Trophoblast cell (in vitro differentiated cells and primary cell): ENCODE results near the gene FABP2.
"Not testable (repeated sequence)": the region's sequence is repeated elsewhere in the genome, so short reads cannot be mapped to it uniquely, and the experiment has no call there.

Experiments
- DNase-seq, 2 donors: peaks; one replicate each; pipeline ENCODE4 v3.0.0-alpha.2; 2016
- H2AFZ ChIP-seq: 2 replicates; pipeline ENCODE4 v1.6.1; 2013; ENCODE audit warnings: low read length, moderate library complexity, mild to moderate bottlenecking; ENCODE audit not compliant: insufficient read depth, poor library complexity
- H2AK5ac ChIP-seq: 2 replicates; pipeline ENCODE4 v1.6.1; 2013; ENCODE audit warnings: mild to moderate bottlenecking, low read length
- H2BK120ac ChIP-seq: 2 replicates; pipeline ENCODE4 v1.6.1; 2013; ENCODE audit warnings: low read length, mild to moderate bottlenecking, moderate library complexity; ENCODE audit not compliant: insufficient read depth, poor library complexity
- H2BK12ac ChIP-seq: 2 replicates; pipeline ENCODE4 v1.6.1; 2013; ENCODE audit warnings: mild to moderate bottlenecking, low read length, moderate library complexity
- H2BK5ac ChIP-seq: 2 replicates; pipeline ENCODE4 v1.6.1; 2013; ENCODE audit warnings: low read length, low read depth, moderate library complexity, mild to moderate bottlenecking; ENCODE audit not compliant: poor library complexity
- H3K14ac ChIP-seq: 2 replicates; pipeline ENCODE4 v1.6.1; 2013; ENCODE audit warnings: mild to moderate bottlenecking, low read length
- H3K18ac ChIP-seq: 2 replicates; pipeline ENCODE4 v1.6.1; 2013; ENCODE audit warnings: mild to moderate bottlenecking, low read length
- H3K23ac ChIP-seq: 2 replicates; pipeline ENCODE4 v1.6.1; 2013; ENCODE audit warnings: low read length
- H3K27ac ChIP-seq: 2 replicates; pipeline ENCODE4 v1.5.1; 2013; ENCODE audit warnings: low read depth, mild to moderate bottlenecking, inconsistent platforms, low read length, moderate library complexity
- H3K27me3 ChIP-seq: 2 replicates; pipeline ENCODE4 v1.6.1; 2013; ENCODE audit warnings: inconsistent platforms, mild to moderate bottlenecking, low read length, moderate library complexity; ENCODE audit not compliant: insufficient read depth
- H3K36me3 ChIP-seq, 2 experiments: 1 replicate in 1 of 2; 2 replicates in 1 of 2; pipeline ENCODE4 v1.6.1; 2013; ENCODE audit warnings: low read length in 2 of 2, mild to moderate bottlenecking in 2 of 2, moderate library complexity in 1 of 2; ENCODE audit not compliant: insufficient read depth in 2 of 2, control insufficient read depth in 1 of 2
- H3K4ac ChIP-seq: 2 replicates; pipeline ENCODE4 v1.6.1; 2013; ENCODE audit warnings: low read depth, mild to moderate bottlenecking, low read length, moderate library complexity
- H3K4me1 ChIP-seq, 2 experiments: 1 replicate in 1 of 2; 2 replicates in 1 of 2; pipeline ENCODE4 v1.6.1; 2013; ENCODE audit warnings: low read length in 2 of 2, mild to moderate bottlenecking in 2 of 2, moderate library complexity in 1 of 2; ENCODE audit not compliant: insufficient read depth in 2 of 2, control insufficient read depth in 1 of 2
- H3K4me2 ChIP-seq: 2 replicates; pipeline ENCODE4 v1.6.1; 2013; ENCODE audit warnings: inconsistent platforms, mild to moderate bottlenecking, low read length, moderate library complexity
- H3K4me3 ChIP-seq: 2 replicates; pipeline ENCODE4 v1.5.1; 2013; ENCODE audit warnings: mild to moderate bottlenecking, low read depth, low read length, inconsistent platforms
- H3K79me1 ChIP-seq: one replicate; pipeline ENCODE4 v1.6.1; 2013; ENCODE audit warnings: low read length
- H3K79me2 ChIP-seq: 2 replicates; pipeline ENCODE4 v1.6.1; 2013; ENCODE audit warnings: low read length, mild to moderate bottlenecking; ENCODE audit not compliant: control insufficient read depth, insufficient read depth, poor library complexity
- H3K9ac ChIP-seq: 2 replicates; pipeline ENCODE4 v1.6.1; 2013; ENCODE audit warnings: mild to moderate bottlenecking, low read length
- H3K9me3 ChIP-seq: 2 replicates; pipeline ENCODE4 v1.6.1; 2013; ENCODE audit warnings: low read depth, mild to moderate bottlenecking, control low read depth, inconsistent platforms, low read length; ENCODE audit not compliant: insufficient read depth
- H4K12ac ChIP-seq: 2 replicates; pipeline ENCODE4 v1.6.1; 2013; ENCODE audit warnings: low read depth, mild to moderate bottlenecking, low read length, moderate library complexity
- H4K8ac ChIP-seq: 2 replicates; pipeline ENCODE4 v1.6.1; 2013; ENCODE audit warnings: low read depth, mild to moderate bottlenecking, low read length, moderate library complexity
- H4K91ac ChIP-seq: one replicate; pipeline ENCODE4 v1.6.1; 2013; ENCODE audit warnings: low read depth, mild to moderate bottlenecking, low read length, moderate library complexity
- WGBS: extraction: QIAGEN DNeasy Blood & Tissue Kit; methylation state at CpG from one replicate; pipeline ENCODE4 v1.1.7; 2013; ENCODE audit warnings: missing lambda C conversion rate; ENCODE audit not compliant: insufficient read length, insufficient coverage; ENCODE audit errors: extremely low coverage; 5-methylcytosine and 5-hydroxymethylcytosine counted together

The FABP2 gene

DNA sequence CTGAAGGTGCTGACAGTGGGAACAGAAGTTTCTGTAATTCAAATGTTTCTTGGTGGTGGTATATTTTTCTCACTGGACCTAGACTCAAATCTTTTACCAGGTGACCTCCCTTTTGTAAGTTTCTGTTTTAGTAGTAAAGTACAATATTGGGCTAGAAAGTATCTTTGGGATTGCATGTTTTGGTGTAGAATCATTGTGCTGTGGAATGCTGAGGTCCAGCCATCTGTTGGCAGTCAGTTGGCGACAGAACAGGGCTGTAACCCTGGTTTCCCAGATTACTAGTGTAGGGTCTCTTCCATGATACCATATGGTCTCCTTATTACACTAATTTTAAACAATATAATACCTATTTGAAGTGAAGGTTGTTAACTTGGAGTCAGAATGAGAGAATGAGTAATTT is 34.9 kb upstream of the FABP2 start:
- H2AK5ac ChIP-seq, H3K9me3 ChIP-seq, DNase-seq, H3K23ac ChIP-seq, H3K18ac ChIP-seq, H4K12ac ChIP-seq, H3K79me1 ChIP-seq, H3K9ac ChIP-seq, H3K27ac ChIP-seq, H3K14ac ChIP-seq, H3K4ac ChIP-seq, H2BK12ac ChIP-seq, H2AFZ ChIP-seq, H3K4me3 ChIP-seq, H4K8ac ChIP-seq, H3K79me2 ChIP-seq, H2BK5ac ChIP-seq, H3K4me1 ChIP-seq, H3K4me2 ChIP-seq, H4K91ac ChIP-seq, H2BK120ac ChIP-seq, H3K36me3 ChIP-seq, H3K27me3 ChIP-seq: not testable (repeated sequence)
- WGBS = no CpG with 5 or more reads among the region's 1 CpG

GRCh38 chr4:119356041-119356440 is 34.1 kb upstream of the FABP2 start:
- H3K9me3 ChIP-seq, H4K91ac ChIP-seq, DNase-seq, H3K9ac ChIP-seq, H2BK120ac ChIP-seq, H2BK5ac ChIP-seq, H3K36me3 ChIP-seq, H3K18ac ChIP-seq, H2AK5ac ChIP-seq, H4K12ac ChIP-seq, H2AFZ ChIP-seq, H3K27me3 ChIP-seq, H2BK12ac ChIP-seq, H3K79me1 ChIP-seq, H3K4me1 ChIP-seq, H3K23ac ChIP-seq, H3K27ac ChIP-seq, H3K14ac ChIP-seq, H3K79me2 ChIP-seq, H3K4me2 ChIP-seq, H3K4ac ChIP-seq, H3K4me3 ChIP-seq, H4K8ac ChIP-seq: not testable (repeated sequence)
- WGBS = no CpG with 5 or more reads among the region's 1 CpG

- DNase-seq = peak in 1 of 2 donors; percentile 70
- H3K4ac ChIP-seq, H2AK5ac ChIP-seq, H3K36me3 ChIP-seq, H3K4me2 ChIP-seq, H2BK12ac ChIP-seq, H2BK120ac ChIP-seq, H4K8ac ChIP-seq, H2AFZ ChIP-seq, H3K4me1 ChIP-seq, H3K4me3 ChIP-seq, H3K9ac ChIP-seq, H4K12ac ChIP-seq, H3K79me1 ChIP-seq, H3K23ac ChIP-seq, H3K14ac ChIP-seq, H3K9me3 ChIP-seq, H4K91ac ChIP-seq, H3K18ac ChIP-seq, H3K27me3 ChIP-seq, H2BK5ac ChIP-seq, H3K27ac ChIP-seq, H3K79me2 ChIP-seq: not testable (repeated sequence)
- WGBS = no CpG with 5 or more reads among the region's 3 CpGs
Observed at GRCh38 chr4:119353364-119353763, 31.4 kb upstream of the FABP2 start.

GRCh38 chr4:119348169-119348568 is 26.2 kb upstream of the FABP2 start:
- H3K4me2 ChIP-seq, H3K27me3 ChIP-seq, H3K4me1 ChIP-seq, H4K91ac ChIP-seq, H2BK12ac ChIP-seq, H2BK5ac ChIP-seq, H3K9me3 ChIP-seq, H3K79me1 ChIP-seq, DNase-seq, H3K79me2 ChIP-seq, H2AK5ac ChIP-seq, H2AFZ ChIP-seq, H3K18ac ChIP-seq, H2BK120ac ChIP-seq, H3K36me3 ChIP-seq, H3K9ac ChIP-seq, H4K12ac ChIP-seq, H3K27ac ChIP-seq, H3K14ac ChIP-seq, H3K23ac ChIP-seq, H4K8ac ChIP-seq, H3K4ac ChIP-seq, H3K4me3 ChIP-seq: not testable (repeated sequence)
- no CpG with 5 or more reads among the region's 1 CpG for WGBS
